Breast epithelium (tissue), 4 donors: ENCODE measurements around the gene RILPL2. TPM values are rescaled to one million over a fixed set of nuclear protein-coding genes. Genes with fewer than 3 reads are reported as not detected.

ENCODE experiments used
- DNase-seq, 2 donors: peaks; one replicate each; pipeline ENCODE4 v3.0.0-alpha.2; 2019; ENCODE audit warnings: low spot score in 2 of 2
- H3K27ac ChIP-seq, 2 donors: fragments of 200-600 bp; sonication (generic) in 1 of 2; one replicate each; pipeline ENCODE4 v1.5.1; 2016 to 2019; ENCODE audit warnings: mild to moderate bottlenecking in 1 of 2
- H3K27me3 ChIP-seq, 2 donors: fragments of 200-600 bp; sonication (generic) in 1 of 2; one replicate each; pipeline versions ENCODE4 v1.5.1 to v1.6.0; 2017 to 2019; ENCODE audit warnings: control low read depth in 1 of 2, mild to moderate bottlenecking in 1 of 2
- H3K36me3 ChIP-seq: fragments of 200-600 bp; one replicate; pipeline ENCODE4 v1.5.1; 2019
- H3K4me1 ChIP-seq, 2 donors: fragments of 200-600 bp; sonication (generic); one replicate each; pipeline ENCODE4 v1.5.1; 2016 to 2019; ENCODE audit warnings: control low read depth in 1 of 2
- H3K4me3 ChIP-seq, 3 donors: fragments of 200-600 bp; sonication (generic); 1 replicate in 2 of 3; 2 replicates in 1 of 3; pipeline ENCODE4 v1.5.1; 2016 to 2019; ENCODE audit warnings: mild to moderate bottlenecking in 3 of 3, moderate library complexity in 2 of 3
- H3K9me3 ChIP-seq, 2 donors: fragments of 200-600 bp; sonication (generic) in 1 of 2; one replicate each; pipeline ENCODE4 v1.5.1; 2016 to 2019; ENCODE audit warnings: control low read depth in 1 of 2
- POLR2A ChIP-seq: fragments of 450-650 bp; IDR thresholded peaks from one replicate; pipeline ENCODE4 v1.6.1; 2016; ENCODE audit warnings: antibody characterized with exemption, mild to moderate bottlenecking, moderate library complexity
- POLR2AphosphoS5 ChIP-seq, 3 donors: sonication (generic); formaldehyde crosslinking; IDR thresholded peaks; one replicate each; pipeline ENCODE4 v1.6.1; 2017; ENCODE audit warnings: antibody characterized with exemption in 3 of 3
- intact Hi-C: fragments of 100-400 bp; cut with DNase I; formaldehyde crosslinking; loops from one replicate; pipeline ENCODE4 v1.15.1; 2023; ENCODE audit warnings: low total_unique reads
- total RNA-seq, 3 donors: library from RNA; depleted of rRNA; stranded (reverse); fragments of >200 nt; gene quantifications; one replicate each; pipeline ENCODE4 v1.1.0, GENCODE V29; 2016
- TF ChIP-seq, protein P1 (sequence below), 3 donors: fragments of 450-650 bp; IDR thresholded peaks; one replicate each; pipeline ENCODE4 v1.5.1; 2016 to 2017; ENCODE audit warnings: antibody characterized with exemption in 3 of 3, mild to moderate bottlenecking in 3 of 3, moderate library complexity in 3 of 3

Gene RILPL2
- total RNA-seq, 3 donors from 2014 or later: 8.9 to 11.8 (median 9.1) TPM

DNA sequence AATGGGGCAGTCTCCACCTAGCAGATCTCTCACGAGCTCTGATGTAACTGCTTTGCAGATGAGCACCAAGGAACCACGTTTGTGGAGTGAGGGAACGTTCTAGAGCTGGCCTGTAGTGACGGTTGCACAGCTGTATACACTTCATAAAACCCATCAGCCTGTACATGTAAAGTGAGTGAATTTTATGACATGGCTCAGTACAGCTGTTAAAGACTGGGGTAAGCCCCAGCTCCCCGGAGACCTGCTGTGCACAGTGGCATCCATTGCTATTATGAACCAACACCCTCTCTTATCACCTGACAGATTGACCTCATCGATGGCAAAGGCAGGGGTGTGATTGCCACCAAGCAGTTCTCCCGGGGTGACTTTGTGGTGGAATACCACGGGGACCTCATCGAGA lies 31.9 kb downstream of the RILPL2 start:
- Histone ChIP-seq H3K4me3 (no peak overlapping the region), H3K4me1 (no peaks in the 10 kb centered on the region), H3K27me3 (no peaks in the 10 kb centered on the region), H3K9me3 (no peaks in the 10 kb centered on the region), H3K36me3 (peaks cover 7% of the 10 kb centered on the region), H3K27ac (no peak overlapping the region)
- intact Hi-C loops: no loop called here
- no peak for TF ChIP-seq POLR2A
- TF ChIP-seq, protein P1, sequence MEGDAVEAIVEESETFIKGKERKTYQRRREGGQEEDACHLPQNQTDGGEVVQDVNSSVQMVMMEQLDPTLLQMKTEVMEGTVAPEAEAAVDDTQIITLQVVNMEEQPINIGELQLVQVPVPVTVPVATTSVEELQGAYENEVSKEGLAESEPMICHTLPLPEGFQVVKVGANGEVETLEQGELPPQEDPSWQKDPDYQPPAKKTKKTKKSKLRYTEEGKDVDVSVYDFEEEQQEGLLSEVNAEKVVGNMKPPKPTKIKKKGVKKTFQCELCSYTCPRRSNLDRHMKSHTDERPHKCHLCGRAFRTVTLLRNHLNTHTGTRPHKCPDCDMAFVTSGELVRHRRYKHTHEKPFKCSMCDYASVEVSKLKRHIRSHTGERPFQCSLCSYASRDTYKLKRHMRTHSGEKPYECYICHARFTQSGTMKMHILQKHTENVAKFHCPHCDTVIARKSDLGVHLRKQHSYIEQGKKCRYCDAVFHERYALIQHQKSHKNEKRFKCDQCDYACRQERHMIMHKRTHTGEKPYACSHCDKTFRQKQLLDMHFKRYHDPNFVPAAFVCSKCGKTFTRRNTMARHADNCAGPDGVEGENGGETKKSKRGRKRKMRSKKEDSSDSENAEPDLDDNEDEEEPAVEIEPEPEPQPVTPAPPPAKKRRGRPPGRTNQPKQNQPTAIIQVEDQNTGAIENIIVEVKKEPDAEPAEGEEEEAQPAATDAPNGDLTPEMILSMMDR (IDR thresholded peaks at IDR 0.05): no peak
- TF ChIP-seq POLR2AphosphoS5 (IDR thresholded peaks at IDR 0.05): no peak
- DNase-seq: no peak

- Histone ChIP-seq H3K4me1 (peaks cover 9 to 12% of the 10 kb centered on the region in 2 donors), H3K9me3 (no peaks in the 10 kb centered on the region), H3K27me3 (no peaks in the 10 kb centered on the region), H3K27ac (peak overlapping the region in 1 of 2 donors; percentile 12), H3K4me3 (no peak overlapping the region), H3K36me3 (peaks cover 7% of the 10 kb centered on the region)
- TF ChIP-seq POLR2A (no peak), POLR2AphosphoS5 (IDR thresholded peaks at IDR 0.05) (no peak)
- TF ChIP-seq, protein P1 (IDR thresholded peaks at IDR 0.05): no peak
- no peak for DNase-seq
- intact Hi-C loops: no loop called here
Measured at GRCh38 chr12:123401753-123402683, 34.5 kb downstream of the RILPL2 start.

DNA sequence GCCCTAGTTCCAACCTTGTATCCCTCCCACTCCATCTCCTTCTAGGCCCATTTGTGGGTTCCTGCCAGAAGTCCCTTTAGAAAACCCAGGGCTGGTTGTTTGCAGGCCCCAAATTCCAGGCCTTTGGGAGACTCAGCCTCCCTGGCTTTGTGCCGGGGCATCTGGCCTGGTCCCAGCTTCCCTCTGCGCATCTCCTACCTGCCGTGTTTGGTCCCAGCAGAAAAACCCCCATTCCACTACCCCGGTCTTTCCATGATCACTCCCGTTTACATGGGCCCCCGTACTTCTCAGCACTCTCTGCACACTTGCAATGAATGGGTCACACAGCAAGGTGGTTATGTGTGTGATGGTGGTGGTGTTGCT lies 37.2 kb downstream of the RILPL2 start:
- no peak for DNase-seq
- no peak overlapping the region for H3K4me3 ChIP-seq
- H3K4me1 ChIP-seq: peaks cover 9 to 12% of the 10 kb centered on the region in 2 donors
- H3K27me3 ChIP-seq: no peaks in the 10 kb centered on the region
- H3K9me3 ChIP-seq: no peaks in the 10 kb centered on the region
- peak overlapping the region; percentile 20 to 84 for H3K27ac ChIP-seq
- TF ChIP-seq, protein P1 (IDR thresholded peaks at IDR 0.05): no peak
- TF ChIP-seq POLR2AphosphoS5 (IDR thresholded peaks at IDR 0.05) (no peak), POLR2A (no peak)
- intact Hi-C loops: no loop called here
- peaks cover 8% of the 10 kb centered on the region for H3K36me3 ChIP-seq

GRCh38 chr12:123398550-123399254 lies 37.8 kb downstream of the RILPL2 start:
- intact Hi-C loops: no loop called here
- Histone ChIP-seq H3K9me3 (no peaks in the 10 kb centered on the region), H3K4me1 (peaks cover 9 to 12% of the 10 kb centered on the region in 2 donors), H3K27ac (peak overlapping the region; percentile 20 to 84), H3K4me3 (peak overlapping the region in 1 of 3 donors; percentile 4), H3K27me3 (no peaks in the 10 kb centered on the region), H3K36me3 (peaks cover 3% of the 10 kb centered on the region)
- TF ChIP-seq, protein P1 (IDR thresholded peaks at IDR 0.05): no peak
- no peak for TF ChIP-seq POLR2A
- DNase-seq: no peak

DNA sequence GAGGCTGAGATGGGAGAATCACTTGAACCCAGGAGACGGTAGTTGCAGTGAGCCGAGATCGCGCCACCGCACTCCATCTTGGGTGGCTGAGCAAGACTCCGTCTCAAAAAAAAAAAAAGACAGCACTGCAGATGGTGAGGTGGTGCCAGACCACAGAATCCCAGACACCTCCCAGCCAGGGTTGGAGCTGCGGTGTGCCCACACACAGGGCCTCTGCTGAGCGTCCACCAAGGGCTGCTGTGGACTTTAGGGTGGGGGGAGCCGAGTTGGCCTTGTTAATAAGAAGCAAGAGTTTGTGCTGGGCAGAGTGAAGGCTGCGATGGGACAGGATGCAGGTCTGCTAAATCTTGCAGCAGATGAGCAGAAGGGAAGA lies 38.3 kb downstream of the RILPL2 start:
- no peaks in the 10 kb centered on the region for H3K9me3 ChIP-seq
- H3K27ac ChIP-seq: peak overlapping the region in 1 of 2 donors; percentile 84
- H3K27me3 ChIP-seq: no peaks in the 10 kb centered on the region
- TF ChIP-seq POLR2A (no peak), POLR2AphosphoS5 (IDR thresholded peaks at IDR 0.05) (no peak)
- TF ChIP-seq, protein P1 (IDR thresholded peaks at IDR 0.05): no peak
- H3K4me3 ChIP-seq: peak overlapping the region in 1 of 3 donors; percentile 4
- H3K36me3 ChIP-seq: peaks cover 3% of the 10 kb centered on the region
- intact Hi-C loops: no loop called here
- no peak for DNase-seq
- H3K4me1 ChIP-seq: peaks cover 9 to 12% of the 10 kb centered on the region in 2 donors
